ENCODE data around the gene MRPL57.
"Not testable (repeated sequence)": the region's sequence is repeated elsewhere in the genome, so short reads cannot be mapped to it uniquely, and the experiment has no call there.

Gene MRPL57

DNA sequence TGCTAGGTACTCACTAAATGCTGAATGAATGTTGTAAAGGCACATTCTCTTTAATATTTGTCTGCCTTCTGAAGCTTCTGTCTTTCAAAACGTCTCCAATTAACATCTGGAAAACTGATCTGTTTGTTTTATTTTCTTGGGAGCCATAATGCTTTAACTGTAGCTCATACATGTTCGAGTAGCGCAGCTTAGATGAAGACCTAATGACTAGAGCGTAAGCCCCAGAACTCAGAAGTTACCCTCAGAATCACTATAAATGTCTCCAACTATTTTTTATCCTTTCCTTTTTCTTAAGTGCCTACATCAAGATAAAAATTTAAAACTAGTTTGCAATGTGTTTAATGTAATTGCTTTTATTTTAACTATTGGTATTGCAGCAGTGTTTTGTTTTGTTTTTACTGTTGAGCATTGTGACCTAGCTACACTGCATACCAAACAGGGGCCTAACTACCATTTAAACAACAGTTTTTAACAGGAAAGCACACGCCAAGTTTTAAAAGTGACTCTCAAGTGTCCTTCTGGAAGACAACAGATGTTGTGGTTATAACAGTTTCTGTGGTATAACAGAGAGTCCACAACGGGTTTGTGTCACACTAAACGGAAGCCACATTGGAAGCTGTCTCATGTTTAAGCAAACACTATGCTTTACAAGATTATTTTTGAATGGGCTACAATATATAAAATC, 42.0 kb downstream of the MRPL57 start:
- H3K9ac ChIP-seq (ENCODE audit: low read depth, low read length), result peak overlapping the region; percentile 53
- ATAC-seq (ENCODE audit: insufficient read depth, low read depth) (peak; percentile 89), DNase-seq (peak; percentile 77)
- H3K27ac ChIP-seq (ENCODE audit: low read length), result peak overlapping the region; percentile 86
- peaks cover 7% of the 10 kb centered on the region for H3K9me3 ChIP-seq (ENCODE audit: insufficient read depth, low read length, severe bottlenecking)
- no peaks in the 10 kb centered on the region for H4K20me1 ChIP-seq (ENCODE audit: insufficient read depth, low read length)
- H3K4me3 ChIP-seq (ENCODE audit: low read depth in 1 of 2, low read length in 2 of 2), result peak overlapping the region in 1 of 2 experiments; percentile 42; a peak in 1 of 4 replicates
- no peak for TF ChIP-seq EZH2 (IDR thresholded peaks at IDR 0.05; ENCODE audit: borderline replicate concordance, low read depth, low read length, severe bottlenecking)
- TF ChIP-seq, protein P1, sequence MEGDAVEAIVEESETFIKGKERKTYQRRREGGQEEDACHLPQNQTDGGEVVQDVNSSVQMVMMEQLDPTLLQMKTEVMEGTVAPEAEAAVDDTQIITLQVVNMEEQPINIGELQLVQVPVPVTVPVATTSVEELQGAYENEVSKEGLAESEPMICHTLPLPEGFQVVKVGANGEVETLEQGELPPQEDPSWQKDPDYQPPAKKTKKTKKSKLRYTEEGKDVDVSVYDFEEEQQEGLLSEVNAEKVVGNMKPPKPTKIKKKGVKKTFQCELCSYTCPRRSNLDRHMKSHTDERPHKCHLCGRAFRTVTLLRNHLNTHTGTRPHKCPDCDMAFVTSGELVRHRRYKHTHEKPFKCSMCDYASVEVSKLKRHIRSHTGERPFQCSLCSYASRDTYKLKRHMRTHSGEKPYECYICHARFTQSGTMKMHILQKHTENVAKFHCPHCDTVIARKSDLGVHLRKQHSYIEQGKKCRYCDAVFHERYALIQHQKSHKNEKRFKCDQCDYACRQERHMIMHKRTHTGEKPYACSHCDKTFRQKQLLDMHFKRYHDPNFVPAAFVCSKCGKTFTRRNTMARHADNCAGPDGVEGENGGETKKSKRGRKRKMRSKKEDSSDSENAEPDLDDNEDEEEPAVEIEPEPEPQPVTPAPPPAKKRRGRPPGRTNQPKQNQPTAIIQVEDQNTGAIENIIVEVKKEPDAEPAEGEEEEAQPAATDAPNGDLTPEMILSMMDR (IDR thresholded peaks at IDR 0.05; ENCODE audit: borderline replicate concordance, extremely low read depth, low read length, poor library complexity, severe bottlenecking), result no peak
- H3K4me1 ChIP-seq (ENCODE audit: insufficient read depth, low read length), result peaks cover 60% of the 10 kb centered on the region
- H3K27me3 ChIP-seq (ENCODE audit: insufficient read depth, low read length, poor library complexity), result no peaks in the 10 kb centered on the region
- H2AFZ ChIP-seq (ENCODE audit: low read depth, low read length), result peak overlapping the region; percentile 4
- H3K4me2 ChIP-seq (ENCODE audit: insufficient read depth, low read length), result peak overlapping the region; percentile 57
- H3K79me2 ChIP-seq (ENCODE audit: insufficient read depth, low read length), result peaks cover 4% of the 10 kb centered on the region; the same call in 1 of the 2 replicates
- H3K36me3 ChIP-seq (ENCODE audit: insufficient read depth, low read length), result no peaks in the 10 kb centered on the region

DNA sequence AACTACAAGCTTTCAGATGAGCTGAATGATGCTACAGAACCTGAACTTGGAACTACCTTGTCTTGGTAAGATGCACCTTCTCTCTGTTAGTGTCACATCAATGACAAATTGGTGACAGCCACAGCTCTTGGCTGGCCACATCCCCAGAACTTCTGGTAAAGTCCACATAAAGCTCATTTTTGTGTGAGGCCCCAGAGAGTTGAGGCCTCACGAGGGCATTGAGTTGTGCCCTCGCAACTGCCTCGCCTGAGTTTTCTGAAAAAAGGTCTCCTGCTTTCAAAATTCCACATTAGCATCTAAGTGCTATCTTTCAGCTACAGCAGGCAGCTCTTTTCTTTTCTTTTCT, 42.6 kb downstream of the MRPL57 start:
- H3K9ac ChIP-seq (ENCODE audit: low read depth, low read length), result peak overlapping the region; percentile 53
- H3K79me2 ChIP-seq (ENCODE audit: insufficient read depth, low read length), result peaks cover 4% of the 10 kb centered on the region; the same call in 1 of the 2 replicates
- DNase-seq, result peak; percentile 77
- peak overlapping the region; percentile 57 for H3K4me2 ChIP-seq (ENCODE audit: insufficient read depth, low read length)
- H3K4me3 ChIP-seq (ENCODE audit: low read depth in 1 of 2, low read length in 2 of 2), result peak overlapping the region in 1 of 2 experiments; percentile 42; a peak in 2 of 4 replicates
- H3K36me3 ChIP-seq (ENCODE audit: insufficient read depth, low read length), result no peaks in the 10 kb centered on the region
- no peaks in the 10 kb centered on the region for H3K27me3 ChIP-seq (ENCODE audit: insufficient read depth, low read length, poor library complexity)
- no peak for TF ChIP-seq EZH2 (IDR thresholded peaks at IDR 0.05; ENCODE audit: borderline replicate concordance, low read depth, low read length, severe bottlenecking)
- TF ChIP-seq, protein P1 (IDR thresholded peaks at IDR 0.05; ENCODE audit: borderline replicate concordance, extremely low read depth, low read length, poor library complexity, severe bottlenecking), result no peak
- H2AFZ ChIP-seq (ENCODE audit: low read depth, low read length), result peak overlapping the region; percentile 4; the same call in 1 of the 2 replicates
- no peaks in the 10 kb centered on the region for H4K20me1 ChIP-seq (ENCODE audit: insufficient read depth, low read length)
- H3K27ac ChIP-seq (ENCODE audit: low read length), result peak overlapping the region; percentile 86
- peak; percentile 67 for ATAC-seq (ENCODE audit: insufficient read depth, low read depth)
- peaks cover 7% of the 10 kb centered on the region for H3K9me3 ChIP-seq (ENCODE audit: insufficient read depth, low read length, severe bottlenecking)
- peaks cover 60% of the 10 kb centered on the region for H3K4me1 ChIP-seq (ENCODE audit: insufficient read depth, low read length)

DNA sequence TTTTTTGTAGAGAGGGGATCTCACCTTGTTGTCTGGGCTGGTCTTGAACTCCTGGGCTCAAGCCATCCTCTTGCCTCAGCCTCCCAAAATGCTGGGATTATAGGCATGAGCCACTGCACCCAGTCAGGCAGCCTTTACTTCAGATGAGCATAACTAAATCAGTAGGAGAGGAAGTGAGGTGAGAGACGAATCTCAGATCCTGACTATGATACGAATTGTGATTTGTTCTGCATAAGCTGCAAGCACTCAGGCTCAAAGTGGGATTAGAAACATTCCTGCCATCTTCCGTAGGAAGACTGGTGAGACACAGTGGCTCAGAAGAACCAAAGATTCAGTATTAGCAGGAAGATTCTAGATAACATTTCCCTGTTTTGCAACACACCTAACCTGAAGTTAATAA, 43.3 kb downstream of the MRPL57 start:
- H4K20me1 ChIP-seq (ENCODE audit: insufficient read depth, low read length); H3K79me2 ChIP-seq (ENCODE audit: insufficient read depth, low read length); ATAC-seq (ENCODE audit: insufficient read depth, low read depth); H3K27me3 ChIP-seq (ENCODE audit: insufficient read depth, low read length, poor library complexity); H3K36me3 ChIP-seq (ENCODE audit: insufficient read depth, low read length); H3K9me3 ChIP-seq (ENCODE audit: insufficient read depth, low read length, severe bottlenecking); H2AFZ ChIP-seq (ENCODE audit: low read depth, low read length): not testable (repeated sequence)
- peak overlapping the region; percentile 86 for H3K27ac ChIP-seq (ENCODE audit: low read length)
- peak overlapping the region; percentile 53 for H3K9ac ChIP-seq (ENCODE audit: low read depth, low read length)
- peak overlapping the region in 1 of 2 experiments; percentile 42; a peak in 2 of 4 replicates for H3K4me3 ChIP-seq (ENCODE audit: low read depth in 1 of 2, low read length in 2 of 2)
- DNase-seq, result peak; percentile 43
- H3K4me1 ChIP-seq (ENCODE audit: insufficient read depth, low read length), result peaks cover 60% of the 10 kb centered on the region
- H3K4me2 ChIP-seq (ENCODE audit: insufficient read depth, low read length), result peak overlapping the region; percentile 57

DNA sequence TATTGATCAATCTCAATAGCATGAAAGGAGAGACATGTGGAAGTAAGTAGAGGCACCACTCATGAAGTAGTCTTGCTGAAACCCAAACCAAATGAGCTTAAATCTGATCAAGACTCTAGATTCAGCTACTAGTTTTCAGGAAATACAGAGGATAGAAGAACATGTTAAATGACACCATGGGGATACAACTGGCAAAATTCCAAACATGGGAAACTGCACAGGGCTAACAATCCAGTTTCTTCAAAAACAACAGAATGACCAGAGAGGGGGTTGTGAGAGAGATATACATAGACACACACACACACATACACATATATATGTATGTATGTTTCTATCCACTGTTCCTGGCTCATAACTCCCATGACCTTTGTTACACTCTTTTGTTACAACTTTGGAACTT, 44.8 kb downstream of the MRPL57 start:
- TF ChIP-seq, protein P1 (IDR thresholded peaks at IDR 0.05; ENCODE audit: borderline replicate concordance, extremely low read depth, low read length, poor library complexity, severe bottlenecking), result no peak
- TF ChIP-seq EZH2 (IDR thresholded peaks at IDR 0.05; ENCODE audit: borderline replicate concordance, low read depth, low read length, severe bottlenecking), result no peak
- peaks cover 51% of the 10 kb centered on the region for H3K4me1 ChIP-seq (ENCODE audit: insufficient read depth, low read length)

More for the DNA sequence above, 44.8 kb downstream of the MRPL57 start:
- Histone ChIP-seq H3K9ac (ENCODE audit: low read depth, low read length) (no peak overlapping the region), H3K4me3 (ENCODE audit: low read depth in 1 of 2, low read length in 2 of 2) (no peak overlapping the region), H3K36me3 (ENCODE audit: insufficient read depth, low read length) (no peaks in the 10 kb centered on the region), H2AFZ (ENCODE audit: low read depth, low read length) (no peak overlapping the region), H3K27me3 (ENCODE audit: insufficient read depth, low read length, poor library complexity) (no peaks in the 10 kb centered on the region), H4K20me1 (ENCODE audit: insufficient read depth, low read length) (no peaks in the 10 kb centered on the region), H3K4me2 (ENCODE audit: insufficient read depth, low read length) (no peak overlapping the region), H3K9me3 (ENCODE audit: insufficient read depth, low read length, severe bottlenecking) (peaks cover 7% of the 10 kb centered on the region), H3K79me2 (ENCODE audit: insufficient read depth, low read length) (peaks cover 4% of the 10 kb centered on the region; the same call in 1 of the 2 replicates), H3K27ac (ENCODE audit: low read length) (peak overlapping the region; percentile 86)
- no peak for DNase-seq
- ATAC-seq (ENCODE audit: insufficient read depth, low read depth), result no peak

All from DND-41 (cell line).